GM12878 (cell line): Measurements from ENCODE around the gene METTL8.
"Not testable (repeated sequence)": the region's sequence is repeated elsewhere in the genome, so short reads cannot be mapped to it uniquely, and the experiment has no call there.

ENCODE experiments used
- BRCA1 ChIP-seq: IDR thresholded peaks from 2 replicates; pipeline ENCODE4 v1.6.1; 2011; ENCODE audit warnings: low read depth, low read length, improper control_type of control experiment
- CTCF ChIP-seq, 3 experiments: IDR thresholded peaks in 2 of 3; conservative IDR thresholded peaks in 1 of 3; 2 replicates each; pipeline ENCODE4 v1.5.1; 2011; ENCODE audit warnings: low read depth in 3 of 3, low read length in 3 of 3, mild to moderate bottlenecking in 3 of 3, control low read depth in 2 of 3, moderate library complexity in 2 of 3, inconsistent platforms in 1 of 3, mixed read lengths in 1 of 3; ENCODE audit not compliant: control insufficient read depth in 2 of 3, insufficient read depth in 1 of 3; ENCODE audit errors: extremely low read depth in 1 of 3
- EZH2 ChIP-seq: IDR thresholded peaks from 2 replicates; pipeline ENCODE4 v1.6.1; 2012; ENCODE audit warnings: low read depth, mild to moderate bottlenecking, control low read depth, inconsistent platforms, low read length, borderline replicate concordance; ENCODE audit not compliant: control insufficient read depth
- MTA3 ChIP-seq: IDR thresholded peaks from 2 replicates; pipeline ENCODE4 v1.6.1; 2012; ENCODE audit warnings: low read length, inconsistent platforms, borderline replicate concordance
- RCOR1 ChIP-seq: conservative IDR thresholded peaks from 2 replicates; pipeline ENCODE4 v1.6.1; 2012; ENCODE audit warnings: low read depth, low read length, improper control_type of control experiment
- REST ChIP-seq: IDR thresholded peaks from 2 replicates; pipeline ENCODE4 v1.6.1; 2012; ENCODE audit warnings: mild to moderate bottlenecking, low read depth, low read length
- SP1 ChIP-seq: IDR thresholded peaks from one replicate; pipeline ENCODE4 v1.6.1; 2011; ENCODE audit warnings: low read depth, low read length
- SPI1 ChIP-seq: IDR thresholded peaks from 2 replicates; pipeline ENCODE4 v1.6.1; 2011; ENCODE audit warnings: low read depth, mild to moderate bottlenecking, low read length, moderate library complexity, borderline replicate concordance; ENCODE audit not compliant: insufficient read depth
- STAT3 ChIP-seq: IDR thresholded peaks from 2 replicates; pipeline ENCODE4 v1.6.1; 2011; ENCODE audit warnings: low read depth, low read length, improper control_type of control experiment
- TAF1 ChIP-seq: IDR thresholded peaks from 2 replicates; pipeline ENCODE4 v1.6.1; 2011; ENCODE audit warnings: mild to moderate bottlenecking, low read depth, low read length, borderline replicate concordance
- TF ChIP-seq, protein P1 (sequence below): IDR thresholded peaks from 2 replicates; pipeline ENCODE4 v1.6.1; 2011; ENCODE audit warnings: low read depth, mild to moderate bottlenecking, low read length, moderate library complexity, borderline replicate concordance; ENCODE audit errors: extremely low read depth

DNA sequence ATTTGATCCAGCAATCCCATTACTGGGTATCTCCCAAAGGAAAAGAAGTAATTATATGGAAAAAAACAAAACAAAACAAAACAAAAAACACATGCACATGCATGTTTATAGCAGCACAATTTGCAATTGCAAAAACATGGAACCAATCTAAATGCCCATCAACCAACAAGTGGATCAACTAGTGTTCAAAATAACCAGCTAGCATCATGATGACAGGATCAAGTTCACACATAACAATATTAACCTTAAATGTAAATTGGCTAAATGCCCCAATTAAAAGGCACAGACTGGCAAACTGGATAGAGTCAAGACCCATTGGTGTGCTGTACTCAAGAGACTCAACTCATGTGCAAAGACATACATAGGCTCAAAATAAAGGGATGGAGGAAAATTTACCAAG lies 55.9 kb downstream of the METTL8 start:
- TF ChIP-seq CTCF (IDR thresholded peaks at IDR 0.05 in 2 of 3, conservative IDR thresholded peaks at IDR 0.05 in 1 of 3; ENCODE audit: control insufficient read depth in 2 of 3, extremely low read depth in 1 of 3, insufficient read depth in 1 of 3, low read depth in 3 of 3, low read length in 3 of 3); EZH2; SPI1; BRCA1; SP1; TAF1; STAT3; RCOR1; MTA3; REST: not testable (repeated sequence)
- TF ChIP-seq, protein P1, sequence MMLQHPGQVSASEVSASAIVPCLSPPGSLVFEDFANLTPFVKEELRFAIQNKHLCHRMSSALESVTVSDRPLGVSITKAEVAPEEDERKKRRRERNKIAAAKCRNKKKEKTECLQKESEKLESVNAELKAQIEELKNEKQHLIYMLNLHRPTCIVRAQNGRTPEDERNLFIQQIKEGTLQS, result not testable (repeated sequence)
